Measurements from ENCODE around the gene CREB5.

The CREB5 gene

GRCh38 chr7:28621369-28621841, 209.1 kb downstream of the CREB5 start:
- Mint-ChIP-seq H3K4me1 (no peaks in the 10 kb centered on the region), H3K4me3 (no peak overlapping the region), H3K36me3 (no peaks in the 10 kb centered on the region), H3K27ac (no peak overlapping the region), H3K27me3 (peaks cover 9% of the 10 kb centered on the region), H3K9me3 (no peaks in the 10 kb centered on the region)
- no peak for DNase-seq
- CTCF ChIA-PET = no interaction called here

- DNase-seq = no peak
- Mint-ChIP-seq H3K4me1 (no peaks in the 10 kb centered on the region), H3K36me3 (no peaks in the 10 kb centered on the region), H3K27me3 (peaks cover 7% of the 10 kb centered on the region), H3K27ac (no peak overlapping the region), H3K9me3 (no peaks in the 10 kb centered on the region), H3K4me3 (no peak overlapping the region)
- CTCF ChIA-PET = no interaction called here
Observed at GRCh38 chr7:28623105-28623730, 210.9 kb downstream of the CREB5 start.

GRCh38 chr7:28623863-28624262, 211.5 kb downstream of the CREB5 start:
- H3K9me3 Mint-ChIP-seq = no peaks in the 10 kb centered on the region
- CTCF ChIA-PET = no interaction called here
- peaks cover 4% of the 10 kb centered on the region for H3K27me3 Mint-ChIP-seq
- no peak overlapping the region for H3K4me3 Mint-ChIP-seq
- H3K4me1 Mint-ChIP-seq = no peaks in the 10 kb centered on the region
- H3K36me3 Mint-ChIP-seq = no peaks in the 10 kb centered on the region
- no peak overlapping the region for H3K27ac Mint-ChIP-seq
- no peak for DNase-seq

- no peak for DNase-seq
- Mint-ChIP-seq H3K27ac (no peak overlapping the region), H3K9me3 (no peaks in the 10 kb centered on the region), H3K4me3 (no peak overlapping the region), H3K36me3 (no peaks in the 10 kb centered on the region), H3K27me3 (peaks cover 13% of the 10 kb centered on the region), H3K4me1 (no peaks in the 10 kb centered on the region)
- CTCF ChIA-PET = no interaction called here
Observed at GRCh38 chr7:28625432-28625831, 213.1 kb downstream of the CREB5 start.

- Mint-ChIP-seq H3K36me3 (no peaks in the 10 kb centered on the region), H3K27me3 (peaks cover 13% of the 10 kb centered on the region), H3K9me3 (no peaks in the 10 kb centered on the region), H3K4me3 (no peak overlapping the region), H3K4me1 (no peaks in the 10 kb centered on the region), H3K27ac (no peak overlapping the region)
- no peak for DNase-seq
- CTCF ChIA-PET = interaction anchor here (0.6 to 1.7 kb wide), 2 partner anchors 236 to 705 kb away, joined by 3 to 4 read pairs; no protein-coding TSS in a partner anchor
Observed at GRCh38 chr7:28626221-28626620, 213.9 kb downstream of the CREB5 start.

- Mint-ChIP-seq H3K9me3 (no peaks in the 10 kb centered on the region), H3K4me3 (no peak overlapping the region), H3K36me3 (no peaks in the 10 kb centered on the region), H3K27me3 (peaks cover 13% of the 10 kb centered on the region), H3K27ac (no peak overlapping the region), H3K4me1 (no peaks in the 10 kb centered on the region)
- peak; percentile 31 for DNase-seq
- CTCF ChIA-PET = interaction anchor here (0.6 to 1.7 kb wide), 2 partner anchors 237 to 705 kb away, joined by 3 to 4 read pairs; no protein-coding TSS in a partner anchor
Observed at GRCh38 chr7:28626624-28627262, 214.4 kb downstream of the CREB5 start.

- Mint-ChIP-seq H3K27ac (no peak overlapping the region), H3K36me3 (no peaks in the 10 kb centered on the region), H3K4me1 (no peaks in the 10 kb centered on the region), H3K4me3 (no peak overlapping the region), H3K9me3 (no peaks in the 10 kb centered on the region), H3K27me3 (peaks cover 13% of the 10 kb centered on the region)
- CTCF ChIA-PET = interaction anchor here (1.7 kb wide), 1 partner anchor 237 kb away, joined by 4 read pairs; no protein-coding TSS in a partner anchor
- no peak for DNase-seq
Observed at GRCh38 chr7:28627263-28627653, 214.9 kb downstream of the CREB5 start.

GRCh38 chr7:28627896-28628295, 215.6 kb downstream of the CREB5 start:
- H3K9me3 Mint-ChIP-seq = no peaks in the 10 kb centered on the region
- H3K27ac Mint-ChIP-seq = no peak overlapping the region
- H3K4me1 Mint-ChIP-seq = no peaks in the 10 kb centered on the region
- peaks cover 13% of the 10 kb centered on the region for H3K27me3 Mint-ChIP-seq
- no peak overlapping the region for H3K4me3 Mint-ChIP-seq
- no peaks in the 10 kb centered on the region for H3K36me3 Mint-ChIP-seq
- CTCF ChIA-PET = interaction anchor here (0.6 kb wide), 1 partner anchor 193 kb away, joined by 3 read pairs; no protein-coding TSS in a partner anchor
- DNase-seq = no peak

- Mint-ChIP-seq H3K27me3 (peaks cover 13% of the 10 kb centered on the region), H3K27ac (no peak overlapping the region), H3K4me3 (no peak overlapping the region), H3K4me1 (no peaks in the 10 kb centered on the region), H3K36me3 (no peaks in the 10 kb centered on the region), H3K9me3 (no peaks in the 10 kb centered on the region)
- DNase-seq = no peak
- CTCF ChIA-PET = no interaction called here
Observed at GRCh38 chr7:28629216-28629842, 217.0 kb downstream of the CREB5 start.

- H3K4me1 Mint-ChIP-seq = no peaks in the 10 kb centered on the region
- CTCF ChIA-PET = interaction anchor here (0.5 kb wide), 1 partner anchor 102 kb away, joined by 3 read pairs; no protein-coding TSS in a partner anchor
- H3K27me3 Mint-ChIP-seq = peaks cover 13% of the 10 kb centered on the region
- H3K9me3 Mint-ChIP-seq = no peaks in the 10 kb centered on the region
- H3K27ac Mint-ChIP-seq = no peak overlapping the region
- no peaks in the 10 kb centered on the region for H3K36me3 Mint-ChIP-seq
- DNase-seq = no peak
- H3K4me3 Mint-ChIP-seq = no peak overlapping the region
Observed at GRCh38 chr7:28630350-28630749, 218.0 kb downstream of the CREB5 start.

GRCh38 chr7:28631995-28632394, 219.7 kb downstream of the CREB5 start:
- no peak for DNase-seq
- no peak overlapping the region for H3K27ac Mint-ChIP-seq
- H3K9me3 Mint-ChIP-seq = no peaks in the 10 kb centered on the region
- peaks cover 9% of the 10 kb centered on the region for H3K27me3 Mint-ChIP-seq
- CTCF ChIA-PET = no interaction called here
- H3K4me3 Mint-ChIP-seq = no peak overlapping the region
- H3K36me3 Mint-ChIP-seq = no peaks in the 10 kb centered on the region
- H3K4me1 Mint-ChIP-seq = no peaks in the 10 kb centered on the region

- no peaks in the 10 kb centered on the region for H3K36me3 Mint-ChIP-seq
- no peak for DNase-seq
- no peak overlapping the region for H3K27ac Mint-ChIP-seq
- CTCF ChIA-PET = no interaction called here
- H3K27me3 Mint-ChIP-seq = peaks cover 3% of the 10 kb centered on the region
- H3K9me3 Mint-ChIP-seq = no peaks in the 10 kb centered on the region
- H3K4me1 Mint-ChIP-seq = no peaks in the 10 kb centered on the region
- H3K4me3 Mint-ChIP-seq = no peak overlapping the region
Observed at GRCh38 chr7:28638914-28639313, 226.6 kb downstream of the CREB5 start.

- Mint-ChIP-seq H3K27ac (no peak overlapping the region), H3K9me3 (no peaks in the 10 kb centered on the region), H3K4me3 (no peak overlapping the region), H3K36me3 (no peaks in the 10 kb centered on the region), H3K27me3 (peaks cover 5% of the 10 kb centered on the region), H3K4me1 (no peaks in the 10 kb centered on the region)
- CTCF ChIA-PET = no interaction called here
- no peak for DNase-seq
Observed at GRCh38 chr7:28640001-28640400, 227.7 kb downstream of the CREB5 start.

GRCh38 chr7:28641752-28642545, 229.6 kb downstream of the CREB5 start:
- DNase-seq = no peak
- Mint-ChIP-seq H3K27ac (no peak overlapping the region), H3K36me3 (no peaks in the 10 kb centered on the region), H3K4me1 (no peaks in the 10 kb centered on the region), H3K4me3 (no peak overlapping the region), H3K27me3 (peaks cover 5% of the 10 kb centered on the region), H3K9me3 (no peaks in the 10 kb centered on the region)
- CTCF ChIA-PET = no interaction called here

All from activated naive CD4-positive, alpha-beta T cell treated with anti-CD3 and anti-CD28 coated beads, Interleukin-2, amount 10 ng/mL, durations not matched to agents 7 days and 5 days (primary cell).